SK-N-SH (cell line): ENCODE measurements around the gene TMEM72.

Experiments used
- CTCF ChIP-seq: fragments of 200-600 bp; sonication (generic); IDR thresholded peaks from 2 replicates; pipeline ENCODE4 v1.6.1; 2017; ENCODE audit warnings: antibody characterized with exemption, mild to moderate bottlenecking, moderate library complexity
- EP300 ChIP-seq, 2 experiments: IDR thresholded peaks; 2 replicates each; pipeline versions ENCODE4 v1.4.0 to v1.6.1; 2012; ENCODE audit warnings: borderline replicate concordance in 1 of 2, low read depth in 1 of 2, low read length in 1 of 2
- EZH2phosphoT487 ChIP-seq: fragments of 200-600 bp; sonication (generic); IDR thresholded peaks from 2 replicates; pipeline ENCODE4 v1.6.1; 2017; ENCODE audit warnings: low read depth, mixed run types, mild to moderate bottlenecking, antibody characterized with exemption, moderate library complexity, borderline replicate concordance
- FOXJ3 ChIP-seq: sonication (generic); formaldehyde crosslinking; IDR thresholded peaks from 2 replicates; pipeline ENCODE4 v1.5.1; 2020; ENCODE audit warnings: mild to moderate bottlenecking, missing genetic modification reagents
- JUND ChIP-seq: IDR thresholded peaks from 2 replicates; pipeline ENCODE4 v1.4.0; 2012
- MXI1 ChIP-seq: IDR thresholded peaks from 2 replicates; pipeline ENCODE4 v1.6.1; 2012; ENCODE audit warnings: mild to moderate bottlenecking, low read depth, low read length, improper control_type of control experiment
- POLR2AphosphoS5 ChIP-seq: IDR thresholded peaks from 2 replicates; pipeline ENCODE4 v1.6.1; 2012; ENCODE audit warnings: low read depth, low read length
- RCOR1 ChIP-seq: fragments of 150-350 bp; IDR thresholded peaks from 2 replicates; pipeline ENCODE4 v1.6.1; 2017; ENCODE audit warnings: antibody characterized with exemption, low read length
- REST ChIP-seq: IDR thresholded peaks from 2 replicates; pipeline ENCODE4 v1.6.1; 2012; ENCODE audit warnings: mild to moderate bottlenecking, low read depth, low read length, moderate library complexity
- YY1 ChIP-seq: IDR thresholded peaks from 2 replicates; pipeline ENCODE4 v1.4.0; 2012; ENCODE audit warnings: low read depth, mild to moderate bottlenecking

GRCh38 chr10:44870031-44870430 lies 41.1 kb upstream of the TMEM72 start:
- no peak for TF ChIP-seq YY1
- TF ChIP-seq EP300 (IDR thresholded peaks at IDR 0.05; ENCODE audit: borderline replicate concordance in 1 of 2, low read depth in 1 of 2, low read length in 1 of 2), result no peak
- TF ChIP-seq EZH2phosphoT487, result no peak
- TF ChIP-seq REST, result no peak
- TF ChIP-seq FOXJ3, result no peak
- TF ChIP-seq JUND, result no peak
- TF ChIP-seq CTCF, result no peak
- TF ChIP-seq RCOR1, result no peak
- TF ChIP-seq POLR2AphosphoS5, result no peak
- TF ChIP-seq MXI1, result no peak
